GM18526 (cell line): ENCODE data around the gene USP5.

Experiments used
- POLR2A ChIP-seq: IDR thresholded peaks from 3 replicates; pipeline ENCODE4 v1.6.1; 2011; ENCODE audit not compliant: insufficient read length; ENCODE audit errors: extremely low read depth

The USP5 gene

GRCh38 chr12:6830286-6830890, 21.6 kb upstream of the USP5 start:
- TF ChIP-seq POLR2A, result no peak

- no peak for TF ChIP-seq POLR2A
Measured at GRCh38 chr12:6830999-6831398, 21.0 kb upstream of the USP5 start.

- TF ChIP-seq POLR2A, result no peak
Measured at GRCh38 chr12:6831450-6831995, 20.4 kb upstream of the USP5 start.

- no peak for TF ChIP-seq POLR2A
Measured at GRCh38 chr12:6832125-6832524, 19.8 kb upstream of the USP5 start.

GRCh38 chr12:6833189-6833890, 18.6 kb upstream of the USP5 start:
- no peak for TF ChIP-seq POLR2A

GRCh38 chr12:6834254-6834653, 17.7 kb upstream of the USP5 start:
- no peak for TF ChIP-seq POLR2A

- no peak for TF ChIP-seq POLR2A
Measured at GRCh38 chr12:6834873-6835272, 17.1 kb upstream of the USP5 start.

GRCh38 chr12:6836851-6837250, 15.1 kb upstream of the USP5 start:
- TF ChIP-seq POLR2A, result no peak

- no peak for TF ChIP-seq POLR2A
Measured at GRCh38 chr12:6837370-6838060, 14.4 kb upstream of the USP5 start.

- no peak for TF ChIP-seq POLR2A
Measured at GRCh38 chr12:6838854-6839253, 13.1 kb upstream of the USP5 start.

- peak; percentile 36 for TF ChIP-seq POLR2A
Measured at GRCh38 chr12:6839482-6840201, 12.3 kb upstream of the USP5 start.

- no peak for TF ChIP-seq POLR2A
Measured at GRCh38 chr12:6840330-6840729, 11.6 kb upstream of the USP5 start.

GRCh38 chr12:6840761-6841515, 11.0 kb upstream of the USP5 start, which contains the start of gene GNB3:
GNB3 (plus strand) TSS chr12:6840925; CDS start chr12:6841288, 363 bp downstream.
- TF ChIP-seq POLR2A, result no peak

GRCh38 chr12:6842075-6842474, 9.9 kb upstream of the USP5 start:
- TF ChIP-seq POLR2A, result no peak
